GM19238 (cell line): ENCODE measurements around the gene ZNF513.

ENCODE experiments used
- DNase-seq: peaks from one replicate; pipeline ENCODE4 v3.0.0; 2011; ENCODE audit warnings: low spot score; ENCODE audit not compliant: insufficient read length

Gene ZNF513

GRCh38 chr2:27381577-27382181 lies 1.1 kb upstream of the ZNF513 start:
- no peak for DNase-seq

DNA sequence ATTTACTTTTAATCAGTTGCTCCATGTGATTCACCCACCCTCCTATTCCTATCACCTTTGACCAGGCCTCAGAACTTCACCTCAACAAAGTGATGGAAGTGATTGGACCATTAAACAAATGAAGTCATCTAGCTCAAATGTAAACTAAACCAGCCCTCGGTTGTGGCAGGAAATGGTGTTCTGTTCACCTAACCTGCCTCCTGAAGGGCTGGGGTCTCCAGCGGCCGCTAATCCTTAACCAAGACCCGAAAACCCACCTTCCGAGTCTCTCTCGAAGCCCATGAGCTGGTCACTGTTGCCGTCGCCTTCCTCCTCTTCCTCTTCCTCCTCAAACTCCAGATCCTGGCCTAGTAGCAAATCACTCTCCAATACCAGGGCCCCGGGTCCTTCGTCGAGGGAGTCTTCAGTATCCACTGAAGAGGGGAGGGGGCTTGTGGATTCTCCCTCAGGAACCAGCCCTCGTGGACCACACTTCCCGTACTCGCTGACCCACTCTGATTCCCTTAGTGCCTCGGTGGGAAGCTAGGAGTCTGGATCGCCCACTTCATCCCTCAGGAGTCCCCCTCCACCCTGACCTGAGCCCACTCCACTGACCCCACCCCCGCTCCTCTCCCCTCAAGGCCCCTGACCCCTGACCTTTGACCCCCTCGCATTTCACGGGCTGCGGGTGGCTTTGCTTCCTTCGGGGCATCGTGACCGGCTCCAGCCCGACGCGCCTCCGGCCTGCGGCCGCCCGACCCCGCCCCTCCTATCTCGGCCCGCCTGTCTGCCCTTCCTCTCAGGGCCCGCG lies 503 bp downstream of the ZNF513 start:
- DNase-seq: no peak

GRCh38 chr2:27379383-27379835 lies 1.1 kb downstream of the ZNF513 start:
- no peak for DNase-seq

DNA sequence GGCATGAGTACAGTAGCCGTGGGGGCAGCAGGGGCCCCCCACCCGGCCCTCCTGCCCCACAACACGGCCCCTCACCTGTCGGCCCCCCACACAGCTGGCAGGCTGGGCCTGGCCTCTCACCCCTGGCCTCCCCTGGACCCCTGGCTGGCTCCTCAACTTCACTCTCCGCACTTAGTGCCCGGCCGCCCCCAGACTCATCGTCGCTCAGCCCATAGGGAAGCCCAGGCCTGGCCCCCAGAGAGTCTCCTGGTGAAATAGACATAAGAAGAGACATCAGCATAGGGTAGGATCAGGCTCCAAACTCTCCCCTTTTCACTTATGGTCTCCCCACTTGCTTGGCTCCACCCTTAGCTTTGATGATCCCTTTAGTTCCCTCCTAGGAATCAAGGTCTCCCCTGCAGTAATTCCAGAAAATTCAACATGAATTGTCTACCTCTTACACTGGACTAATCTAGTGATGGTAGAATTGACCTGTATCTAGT lies 1.7 kb downstream of the ZNF513 start:
- DNase-seq: no peak

DNA sequence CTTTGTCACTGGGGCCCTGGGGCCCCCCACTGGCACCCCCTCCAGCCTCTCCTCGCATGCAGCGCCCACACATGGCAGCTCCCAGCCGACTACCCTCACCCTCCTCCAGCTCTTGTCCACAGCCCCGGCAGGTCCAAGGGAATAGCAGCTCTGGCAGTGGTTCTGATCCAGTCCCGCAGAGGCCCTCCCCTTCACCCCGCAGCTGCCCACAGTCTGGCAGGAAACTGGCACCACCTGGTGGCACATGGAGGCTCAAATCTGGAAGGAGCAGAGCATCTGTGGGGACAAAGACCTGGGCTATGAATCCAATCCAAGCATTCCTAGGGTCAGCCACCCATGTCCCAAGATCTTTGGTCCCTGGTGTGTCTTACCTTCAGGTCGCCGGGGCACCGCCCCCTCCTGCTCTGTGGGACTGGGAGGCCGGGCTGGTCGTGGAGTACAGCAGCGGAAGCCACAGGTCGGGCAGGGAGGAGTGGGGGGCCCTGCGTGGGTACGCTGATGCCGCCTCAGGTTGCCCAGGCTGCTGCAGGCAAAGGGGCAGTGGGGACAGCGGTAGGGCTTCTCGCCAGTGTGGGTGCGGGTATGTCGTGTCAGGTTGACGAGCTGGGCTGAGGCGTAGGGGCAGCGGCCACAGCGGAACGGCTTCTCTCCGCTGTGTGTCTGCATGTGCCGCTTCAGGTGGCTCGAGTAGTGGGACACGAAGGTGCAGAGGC lies 2.3 kb downstream of the ZNF513 start:
- no peak for DNase-seq

- no peak for DNase-seq
Observed at GRCh38 chr2:27377618-27378095, 2.9 kb downstream of the ZNF513 start.

DNA sequence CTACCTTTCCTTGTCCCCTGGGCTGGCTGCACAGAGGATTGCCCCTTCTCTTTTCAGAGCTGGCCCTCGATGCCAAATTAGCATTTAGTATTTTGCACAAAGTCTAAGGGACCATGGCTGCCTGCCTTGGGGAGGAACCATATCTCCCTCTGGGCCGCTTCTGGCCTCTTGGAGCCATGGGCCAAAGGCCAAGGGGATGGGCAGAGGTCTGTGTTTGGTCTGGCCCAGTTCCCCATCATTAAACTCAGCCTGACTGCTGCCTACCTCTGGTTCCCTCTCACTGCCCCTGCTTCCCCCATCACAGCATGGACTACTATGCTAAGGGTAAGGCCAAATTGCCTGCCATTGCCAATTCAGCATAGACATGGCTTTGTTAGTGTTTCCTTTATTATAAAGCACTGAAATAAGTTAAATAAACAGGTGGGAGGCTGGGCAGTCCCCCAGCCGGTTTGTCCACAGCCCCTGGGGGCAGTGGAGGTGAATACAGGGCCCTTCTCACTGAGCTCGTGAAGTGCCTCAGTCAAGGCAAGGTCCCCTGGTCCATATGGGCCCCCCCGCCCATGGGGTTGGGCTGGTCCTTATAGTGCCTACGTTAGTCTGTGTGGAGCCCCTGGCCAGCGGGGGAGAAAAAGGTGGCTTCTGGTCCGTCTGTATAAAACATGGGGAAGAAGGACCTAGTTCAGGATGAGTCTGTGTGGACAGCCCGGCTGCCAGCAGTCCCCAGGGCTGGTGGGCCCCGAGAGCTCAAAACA lies 3.5 kb downstream of the ZNF513 start:
- DNase-seq: no peak

DNA sequence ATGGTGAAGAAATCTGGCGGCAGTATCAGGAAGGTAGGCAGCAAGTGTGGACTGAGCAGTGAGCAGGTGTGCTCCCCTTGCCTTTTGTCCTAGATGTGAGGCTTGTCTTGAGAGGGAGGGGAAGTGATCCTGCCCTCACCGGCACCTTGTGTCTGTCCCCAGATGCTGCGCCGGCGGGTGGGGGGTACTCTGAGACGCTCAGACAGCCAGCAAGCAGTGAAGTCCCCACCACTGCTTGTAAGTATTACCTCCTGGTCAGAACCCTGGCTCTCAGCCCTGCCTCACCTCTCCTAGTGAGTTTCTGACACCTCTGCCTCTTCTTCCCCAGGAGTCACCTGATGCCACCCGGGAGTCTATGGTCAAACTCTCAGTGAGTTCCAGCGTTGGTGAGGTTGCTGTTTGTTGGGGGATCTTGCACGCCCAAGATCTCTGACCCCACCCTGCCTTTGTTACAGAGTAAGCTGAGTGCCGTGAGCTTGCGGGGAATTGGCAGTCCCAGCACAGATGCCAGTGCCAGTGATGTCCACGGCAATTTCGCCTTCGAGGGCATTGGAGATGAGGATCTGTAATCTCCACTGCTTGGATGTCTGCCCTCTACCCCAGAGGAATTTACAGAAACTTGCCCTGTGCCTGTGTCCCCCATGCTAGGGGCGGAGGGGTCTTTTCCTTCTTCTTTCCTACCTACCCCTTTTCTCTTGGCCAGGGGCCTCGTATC lies 4.2 kb downstream of the ZNF513 start:
- DNase-seq: no peak

DNA sequence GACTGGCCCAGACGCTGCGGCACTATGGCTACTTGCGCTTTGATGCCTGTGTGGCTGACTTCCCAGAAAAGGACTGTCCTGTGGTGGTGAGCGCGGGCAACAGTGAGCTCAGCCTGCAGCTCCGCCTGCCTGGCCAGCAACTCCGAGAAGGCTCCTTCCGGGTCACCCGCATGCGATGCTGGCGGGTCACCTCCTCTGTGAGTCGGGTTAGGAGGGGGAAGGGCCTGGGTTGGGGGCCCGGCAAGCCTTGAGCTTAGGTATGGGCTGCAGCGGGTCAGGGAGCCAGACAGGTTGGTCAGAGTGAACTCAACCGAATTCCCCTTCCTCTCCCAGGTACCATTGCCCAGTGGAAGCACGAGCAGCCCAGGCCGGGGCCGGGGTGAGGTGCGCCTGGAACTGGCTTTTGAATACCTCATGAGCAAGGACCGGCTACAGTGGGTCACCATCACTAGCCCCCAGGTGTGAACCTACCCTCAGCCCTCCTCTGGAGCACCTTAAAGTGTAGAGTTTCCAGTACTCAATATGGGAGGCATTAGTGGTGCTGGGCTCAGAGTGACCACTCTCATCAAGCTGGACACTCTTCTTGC lies 4.9 kb downstream of the ZNF513 start:
- no peak for DNase-seq

DNA sequence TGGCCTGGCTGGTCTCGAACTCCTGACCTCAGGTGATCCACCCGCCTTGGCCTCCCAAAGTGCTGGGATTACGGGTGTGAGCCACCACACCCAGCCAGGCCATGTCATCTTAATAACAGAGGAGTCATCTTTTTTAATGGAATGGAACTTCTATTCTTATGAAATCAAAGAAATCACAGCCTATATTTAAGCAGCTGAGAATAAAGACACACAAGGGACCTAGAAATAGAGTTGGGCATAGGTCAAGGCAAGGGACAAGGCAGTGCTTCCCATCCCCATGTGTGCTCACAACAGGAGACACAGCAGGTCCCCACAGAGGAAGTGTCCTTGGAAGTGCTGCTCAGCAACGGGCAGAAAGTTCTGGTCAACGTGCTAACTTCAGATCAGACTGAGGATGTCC lies 7.0 kb downstream of the ZNF513 start:
- DNase-seq: no peak

DNA sequence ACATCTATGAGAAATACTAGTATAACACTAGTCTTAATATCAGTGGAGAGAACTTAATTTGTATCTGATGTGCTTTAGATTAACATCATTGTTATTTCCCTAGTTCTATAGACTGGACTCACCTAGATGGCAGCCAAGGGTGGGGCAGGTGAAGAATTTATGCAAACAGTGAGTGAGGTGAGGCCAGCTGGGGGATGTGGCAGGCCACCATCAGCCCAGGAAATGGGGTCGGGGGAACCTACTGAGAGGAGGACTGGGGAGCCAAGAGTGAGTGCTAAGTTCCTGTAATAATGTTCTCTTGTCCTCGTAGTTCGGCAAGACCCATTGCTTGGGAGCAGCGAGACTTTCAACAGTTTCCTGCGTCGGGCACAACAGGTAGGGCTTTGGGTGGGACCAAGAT lies 7.6 kb downstream of the ZNF513 start:
- no peak for DNase-seq

DNA sequence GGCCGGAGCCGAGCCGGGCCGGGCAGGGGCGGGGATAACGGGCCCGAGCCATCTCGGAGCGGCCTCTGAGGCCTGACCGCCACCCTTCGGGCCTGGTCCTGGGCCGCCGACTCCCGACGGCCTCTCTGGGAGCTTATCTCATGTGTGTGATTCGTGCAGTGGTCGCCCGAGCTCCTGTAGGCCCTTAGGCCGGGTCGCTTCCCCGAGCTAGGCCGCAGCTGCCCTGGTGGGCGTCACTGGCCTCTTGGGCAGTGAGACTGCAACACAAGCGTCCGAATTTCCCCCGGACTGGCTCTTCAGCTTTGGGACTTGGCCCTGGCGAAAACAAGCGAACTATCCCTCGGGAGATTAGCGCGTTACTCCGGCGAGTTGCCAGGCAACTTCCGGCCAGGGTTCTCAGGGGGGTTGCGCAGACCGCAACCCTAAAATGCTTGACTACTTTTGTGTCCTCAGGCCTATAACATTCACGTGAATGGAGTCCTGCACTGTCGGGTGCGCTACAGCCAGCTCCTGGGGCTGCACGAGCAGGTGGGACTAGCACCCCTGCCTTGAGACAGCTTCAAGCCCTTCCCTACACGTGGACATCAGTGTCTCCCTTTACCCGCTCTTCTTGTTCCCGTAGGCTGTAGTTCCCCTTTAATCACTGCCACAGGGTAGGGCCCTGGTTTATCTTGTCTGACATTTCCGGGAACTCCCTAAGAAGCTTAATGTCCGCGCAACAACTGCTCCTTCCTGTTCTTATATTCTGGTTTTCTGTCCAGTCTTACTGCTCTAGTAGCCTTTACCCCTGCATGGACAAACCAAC lies 9.5 kb downstream of the ZNF513 start:
- DNase-seq: peak; percentile 29

DNA sequence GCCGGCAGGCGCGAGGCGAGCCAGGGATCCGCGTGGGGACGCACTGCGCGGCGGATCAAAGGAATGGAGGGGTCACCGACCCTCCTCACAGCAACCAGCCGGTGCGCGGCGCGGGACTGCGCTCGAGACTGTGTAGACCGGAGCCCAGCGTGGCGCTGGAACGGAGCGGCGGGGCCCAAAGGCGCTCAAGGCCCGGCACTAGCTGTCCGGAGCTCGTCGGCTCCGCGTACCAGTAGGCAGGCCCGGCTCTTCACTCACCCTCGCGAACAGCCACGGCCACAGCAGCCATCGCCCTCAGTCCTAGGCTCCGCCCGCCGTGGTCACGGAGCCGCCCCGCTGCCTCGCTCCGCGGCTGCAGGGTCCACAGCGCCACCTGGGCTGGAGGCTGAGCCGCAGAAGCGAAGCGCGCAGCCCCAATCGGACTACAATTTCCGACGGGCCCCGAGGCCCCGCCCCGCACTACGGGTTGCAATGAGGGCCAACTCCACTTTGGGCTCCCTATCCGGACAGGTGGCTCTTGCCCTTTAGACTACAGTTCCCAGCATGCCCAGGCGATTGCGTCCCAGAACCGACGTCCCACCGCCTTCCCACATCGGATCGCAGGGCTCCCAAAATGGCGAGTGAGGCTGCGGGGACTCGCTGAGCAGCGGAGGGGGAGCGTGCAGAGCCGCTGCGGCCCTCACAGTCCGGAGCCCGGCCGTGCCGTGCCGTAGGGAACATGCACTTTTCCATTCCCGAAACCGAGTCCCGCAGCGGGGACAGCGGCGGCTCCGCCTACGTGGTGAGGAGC lies 10.3 kb downstream of the ZNF513 start, which contains the start of the genes EIF2B4 and SNX17:
Gene EIF2B4 (minus strand): TSS at position 313 of the 790 bp plus-strand sequence. CDS start 24 bp downstream, at position 289.
Gene SNX17 (plus strand): TSS at position 591 of the 790 bp plus-strand sequence. CDS start 128 bp downstream, at position 719.
- DNase-seq: peak; percentile 91

- DNase-seq: peak; percentile 37
Observed at GRCh38 chr2:27369471-27370025, 11.0 kb downstream of the ZNF513 start.

GRCh38 chr2:27363933-27364332 lies 16.6 kb downstream of the ZNF513 start:
- no peak for DNase-seq

DNA sequence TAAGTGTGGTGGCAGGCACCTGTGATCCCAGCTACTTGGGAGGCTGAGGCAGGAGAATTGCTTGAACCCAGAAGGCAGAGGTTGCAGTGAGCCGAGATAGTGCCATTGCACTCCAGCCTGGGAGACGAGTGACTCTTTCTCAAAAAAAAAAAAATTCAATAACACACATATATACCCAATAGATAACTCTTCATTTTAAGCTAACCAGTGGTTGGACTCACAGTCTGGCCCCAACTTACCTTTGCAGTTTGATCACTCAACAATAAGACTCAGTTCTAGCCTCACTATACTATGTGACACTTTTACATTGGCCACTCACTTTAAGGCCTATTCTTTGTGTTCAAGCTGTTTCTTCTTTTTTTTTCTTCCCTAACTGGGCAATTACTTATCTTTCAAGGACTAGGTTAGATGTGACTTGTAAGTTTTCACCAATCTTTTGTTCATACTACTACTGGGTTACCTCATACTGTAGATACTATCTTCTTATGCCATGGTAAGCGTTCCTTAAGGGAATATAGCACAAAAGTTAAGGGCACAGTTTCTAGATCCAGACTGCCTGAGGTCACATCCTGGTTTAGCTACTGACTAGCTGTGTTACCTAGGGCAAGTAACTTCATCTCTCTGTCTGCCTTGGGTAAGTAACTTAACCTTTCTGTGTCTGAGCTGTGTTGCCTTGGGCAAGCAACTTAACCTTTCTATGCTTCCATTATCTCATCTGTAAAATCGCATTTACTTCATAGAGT lies 17.7 kb downstream of the ZNF513 start:
- no peak for DNase-seq
